MM.1S (cell line): Measurements from ENCODE around the gene CYSTM1.

Experiments used
- EZH2 ChIP-seq: fragments of 300-600 bp; sonication (generic); optimal IDR thresholded peaks from 2 replicates; pipeline ENCODE3; 2017; ENCODE audit warnings: low read depth, mild to moderate bottlenecking, antibody characterized with exemption, low read length, mixed read lengths
- EZH2phosphoT487 ChIP-seq: fragments of 300-600 bp; sonication (generic); IDR thresholded peaks from 2 replicates; pipeline ENCODE4 v1.6.1; 2018; ENCODE audit warnings: antibody characterized with exemption, low read length
- TF ChIP-seq, protein P1 (sequence below): fragments of 300-600 bp; sonication (generic); IDR thresholded peaks from 2 replicates; pipeline ENCODE4 v1.5.1; 2016; ENCODE audit warnings: antibody characterized with exemption, low read length, mixed read lengths

DNA sequence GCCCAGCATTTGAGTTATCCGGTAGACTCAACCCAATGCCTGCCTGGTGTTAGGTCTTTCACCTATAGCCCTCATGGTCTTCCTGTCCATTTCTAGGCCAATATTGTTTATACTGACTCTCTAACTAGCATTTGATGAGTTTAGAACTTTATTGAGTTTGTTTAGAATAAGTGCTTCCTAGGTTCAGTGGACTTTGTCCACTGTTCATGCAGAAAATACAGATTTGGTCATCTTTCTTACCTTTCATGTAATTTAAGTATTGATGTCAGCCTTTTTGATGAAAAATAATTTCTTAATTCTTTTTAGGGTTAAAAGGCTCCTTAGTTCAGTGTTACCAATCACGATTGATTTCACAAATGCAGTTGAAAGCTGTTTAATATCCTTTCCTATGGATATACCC, 22.0 kb downstream of the CYSTM1 start:
- TF ChIP-seq, protein P1, sequence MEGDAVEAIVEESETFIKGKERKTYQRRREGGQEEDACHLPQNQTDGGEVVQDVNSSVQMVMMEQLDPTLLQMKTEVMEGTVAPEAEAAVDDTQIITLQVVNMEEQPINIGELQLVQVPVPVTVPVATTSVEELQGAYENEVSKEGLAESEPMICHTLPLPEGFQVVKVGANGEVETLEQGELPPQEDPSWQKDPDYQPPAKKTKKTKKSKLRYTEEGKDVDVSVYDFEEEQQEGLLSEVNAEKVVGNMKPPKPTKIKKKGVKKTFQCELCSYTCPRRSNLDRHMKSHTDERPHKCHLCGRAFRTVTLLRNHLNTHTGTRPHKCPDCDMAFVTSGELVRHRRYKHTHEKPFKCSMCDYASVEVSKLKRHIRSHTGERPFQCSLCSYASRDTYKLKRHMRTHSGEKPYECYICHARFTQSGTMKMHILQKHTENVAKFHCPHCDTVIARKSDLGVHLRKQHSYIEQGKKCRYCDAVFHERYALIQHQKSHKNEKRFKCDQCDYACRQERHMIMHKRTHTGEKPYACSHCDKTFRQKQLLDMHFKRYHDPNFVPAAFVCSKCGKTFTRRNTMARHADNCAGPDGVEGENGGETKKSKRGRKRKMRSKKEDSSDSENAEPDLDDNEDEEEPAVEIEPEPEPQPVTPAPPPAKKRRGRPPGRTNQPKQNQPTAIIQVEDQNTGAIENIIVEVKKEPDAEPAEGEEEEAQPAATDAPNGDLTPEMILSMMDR: no peak
- TF ChIP-seq EZH2 (no peak), EZH2phosphoT487 (no peak)
